Neural cell (in vitro differentiated cells): ENCODE measurements around the gene SAPCD1. TPM values are rescaled to one million over a fixed set of nuclear protein-coding genes. Genes with fewer than 3 reads are reported as not detected.

Experiments
- H2AFZ ChIP-seq: fragments of 200-600, 300-800 bp; sonication (generic), shearing (Covaris generic); 2 replicates; pipeline ENCODE4 v1.6.0; 2014; ENCODE audit warnings: low read depth, mild to moderate bottlenecking, antibody characterized with exemption, low read length, moderate library complexity
- H3F3A ChIP-seq: fragments of 200-600 bp; shearing (Covaris generic); 2 replicates; pipeline ENCODE4 v1.6.1; 2016; ENCODE audit warnings: mild to moderate bottlenecking, moderate library complexity, mixed read lengths, antibody characterized with exemption, low read length; ENCODE audit not compliant: insufficient read depth, poor library complexity, severe bottlenecking
- H3K27ac ChIP-seq: fragments of 200-600, 300-800 bp; sonication (generic), shearing (Covaris generic); 2 replicates; pipeline ENCODE4 v1.5.1; 2014; ENCODE audit warnings: mild to moderate bottlenecking, low read length, moderate library complexity
- H3K27me3 ChIP-seq: fragments of 300-800, 200-600 bp; sonication (generic), shearing (Covaris generic); 2 replicates; pipeline ENCODE4 v1.6.0; 2014; ENCODE audit warnings: mild to moderate bottlenecking, low read depth, low read length, moderate library complexity; ENCODE audit not compliant: insufficient read depth
- H3K36me3 ChIP-seq: fragments of 300-800, 200-600 bp; sonication (generic), shearing (Covaris generic); 2 replicates; pipeline ENCODE4 v1.5.1; 2014; ENCODE audit warnings: mild to moderate bottlenecking, antibody characterized with exemption, low read length, moderate library complexity; ENCODE audit not compliant: insufficient read depth
- H3K4me2 ChIP-seq: fragments of 300-800, 200-600 bp; sonication (generic), shearing (Covaris generic); 2 replicates; pipeline ENCODE4 v1.6.0; 2014; ENCODE audit warnings: mild to moderate bottlenecking, low read length
- H3K4me3 ChIP-seq: fragments of 300-800, 200-600 bp; sonication (generic), shearing (Covaris generic); 2 replicates; pipeline ENCODE4 v1.5.1; 2014; ENCODE audit warnings: mild to moderate bottlenecking, low read length, moderate library complexity
- H3K79me2 ChIP-seq: fragments of 200-600 bp; shearing (Covaris generic); replicated peaks from 2 replicates; pipeline ENCODE4 v1.6.0; 2014; ENCODE audit warnings: mild to moderate bottlenecking, low read length, moderate library complexity; ENCODE audit not compliant: insufficient read depth
- H3K9ac ChIP-seq: fragments of 300-800, 200-600 bp; sonication (generic), shearing (Covaris generic); 2 replicates; pipeline ENCODE4 v1.6.1; 2016; ENCODE audit warnings: mild to moderate bottlenecking, low read length, mixed read lengths
- H3K9me2 ChIP-seq: fragments of 200-600 bp; shearing (Covaris generic); 2 replicates; pipeline ENCODE4 v1.6.1; 2016; ENCODE audit warnings: mild to moderate bottlenecking, low read length, mixed read lengths; ENCODE audit not compliant: insufficient read depth
- H3K9me3 ChIP-seq: fragments of 200-600, 300-800 bp; sonication (generic), shearing (Covaris generic); 2 replicates; pipeline ENCODE4 v1.6.1; 2016; ENCODE audit warnings: mild to moderate bottlenecking, mixed run types, low read length, moderate library complexity, mixed read lengths
- H4K20me1 ChIP-seq: fragments of 200-600 bp; shearing (Covaris generic); 2 replicates; pipeline ENCODE4 v1.6.1; 2016; ENCODE audit warnings: mild to moderate bottlenecking, mixed run types; ENCODE audit not compliant: insufficient read depth
- EP300 ChIP-seq: fragments of 450-650 bp; conservative IDR thresholded peaks from 2 replicates; pipeline ENCODE4 v1.6.1; 2014; ENCODE audit warnings: antibody characterized with exemption, mild to moderate bottlenecking, moderate library complexity; ENCODE audit not compliant: poor library complexity, severe bottlenecking
- EZH2 ChIP-seq: fragments of 200-600, 300-800 bp; shearing (Covaris generic), sonication (generic); IDR thresholded peaks from 2 replicates; pipeline ENCODE4 v1.6.1; 2014; ENCODE audit warnings: antibody characterized with exemption, low read length, borderline replicate concordance, mild to moderate bottlenecking; ENCODE audit not compliant: insufficient read depth, poor library complexity, severe bottlenecking
- MXI1 ChIP-seq: fragments of 450-650 bp; conservative IDR thresholded peaks from 2 replicates; pipeline ENCODE4 v1.6.1; 2014; ENCODE audit warnings: antibody characterized with exemption, mild to moderate bottlenecking; ENCODE audit not compliant: poor library complexity, severe bottlenecking
- POLR2AphosphoS5 ChIP-seq: IDR thresholded peaks from 2 replicates; pipeline ENCODE4 v1.6.1; 2012
- RAD21 ChIP-seq: fragments of 450-650 bp; conservative IDR thresholded peaks from 2 replicates; pipeline ENCODE4 v1.6.1; 2014; ENCODE audit warnings: antibody characterized with exemption, mild to moderate bottlenecking, moderate library complexity
- SMC3 ChIP-seq: fragments of 450-650 bp; conservative IDR thresholded peaks from 2 replicates; pipeline ENCODE4 v1.6.1; 2014; ENCODE audit warnings: antibody characterized with exemption, mild to moderate bottlenecking, moderate library complexity; ENCODE audit not compliant: poor library complexity
- TAF1 ChIP-seq: IDR thresholded peaks from 2 replicates; pipeline ENCODE4 v1.6.1; 2012; ENCODE audit warnings: low read depth
- polyA plus RNA-seq: library from polyadenylated mRNA; depleted of rRNA; stranded (reverse); fragments of >200 nt; gene quantifications from 2 replicates; pipeline ENCODE4 v1.2.3, GENCODE V29; 2014
- TF ChIP-seq, protein P1 (sequence below): IDR thresholded peaks from 2 replicates; pipeline ENCODE4 v1.6.1; 2012; ENCODE audit warnings: borderline replicate concordance
- TF ChIP-seq, protein P2 (sequence below): fragments of 450-650 bp; IDR thresholded peaks from 2 replicates; pipeline ENCODE4 v1.5.1; 2014; ENCODE audit warnings: antibody characterized with exemption, mild to moderate bottlenecking, moderate library complexity; ENCODE audit not compliant: poor library complexity, severe bottlenecking

Gene SAPCD1
- polyA plus RNA-seq, 1 donor from 2014 or later: not detected

DNA sequence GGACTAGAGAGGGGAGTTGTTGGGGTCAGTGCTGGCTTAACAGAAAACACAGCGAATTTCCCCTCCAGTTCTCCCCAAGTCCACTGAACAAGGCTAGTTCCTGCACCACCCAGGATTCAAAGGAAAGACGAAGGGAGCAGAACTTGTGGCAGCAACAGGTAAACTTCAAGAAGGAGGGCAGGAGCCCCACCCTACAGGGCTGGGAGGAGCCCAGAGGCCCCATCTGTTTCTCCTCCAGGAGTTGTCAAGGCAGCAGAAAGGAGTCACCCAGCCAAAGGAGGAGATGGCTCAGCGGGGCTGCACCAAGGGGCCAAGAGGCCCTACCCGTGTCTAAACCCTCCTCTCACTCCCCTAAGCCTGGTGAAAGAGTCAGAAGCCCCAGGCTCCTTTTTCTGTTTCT lies 1.7 kb downstream of the SAPCD1 start:
- H4K20me1 ChIP-seq: no peaks in the 10 kb centered on the region
- H3K36me3 ChIP-seq: no peaks in the 10 kb centered on the region
- no peak overlapping the region for H2AFZ ChIP-seq
- no peak overlapping the region for H3K9ac ChIP-seq
- no peaks in the 10 kb centered on the region for H3K79me2 ChIP-seq
- no peaks in the 10 kb centered on the region for H3F3A ChIP-seq
- H3K4me2 ChIP-seq: no peak overlapping the region
- H3K27ac ChIP-seq: no peak overlapping the region
- H3K9me3 ChIP-seq: no peaks in the 10 kb centered on the region
- TF ChIP-seq RAD21: no peak
- TF ChIP-seq POLR2AphosphoS5: no peak
- TF ChIP-seq SMC3: no peak
- TF ChIP-seq, protein P1, sequence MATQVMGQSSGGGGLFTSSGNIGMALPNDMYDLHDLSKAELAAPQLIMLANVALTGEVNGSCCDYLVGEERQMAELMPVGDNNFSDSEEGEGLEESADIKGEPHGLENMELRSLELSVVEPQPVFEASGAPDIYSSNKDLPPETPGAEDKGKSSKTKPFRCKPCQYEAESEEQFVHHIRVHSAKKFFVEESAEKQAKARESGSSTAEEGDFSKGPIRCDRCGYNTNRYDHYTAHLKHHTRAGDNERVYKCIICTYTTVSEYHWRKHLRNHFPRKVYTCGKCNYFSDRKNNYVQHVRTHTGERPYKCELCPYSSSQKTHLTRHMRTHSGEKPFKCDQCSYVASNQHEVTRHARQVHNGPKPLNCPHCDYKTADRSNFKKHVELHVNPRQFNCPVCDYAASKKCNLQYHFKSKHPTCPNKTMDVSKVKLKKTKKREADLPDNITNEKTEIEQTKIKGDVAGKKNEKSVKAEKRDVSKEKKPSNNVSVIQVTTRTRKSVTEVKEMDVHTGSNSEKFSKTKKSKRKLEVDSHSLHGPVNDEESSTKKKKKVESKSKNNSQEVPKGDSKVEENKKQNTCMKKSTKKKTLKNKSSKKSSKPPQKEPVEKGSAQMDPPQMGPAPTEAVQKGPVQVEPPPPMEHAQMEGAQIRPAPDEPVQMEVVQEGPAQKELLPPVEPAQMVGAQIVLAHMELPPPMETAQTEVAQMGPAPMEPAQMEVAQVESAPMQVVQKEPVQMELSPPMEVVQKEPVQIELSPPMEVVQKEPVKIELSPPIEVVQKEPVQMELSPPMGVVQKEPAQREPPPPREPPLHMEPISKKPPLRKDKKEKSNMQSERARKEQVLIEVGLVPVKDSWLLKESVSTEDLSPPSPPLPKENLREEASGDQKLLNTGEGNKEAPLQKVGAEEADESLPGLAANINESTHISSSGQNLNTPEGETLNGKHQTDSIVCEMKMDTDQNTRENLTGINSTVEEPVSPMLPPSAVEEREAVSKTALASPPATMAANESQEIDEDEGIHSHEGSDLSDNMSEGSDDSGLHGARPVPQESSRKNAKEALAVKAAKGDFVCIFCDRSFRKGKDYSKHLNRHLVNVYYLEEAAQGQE: no peak
- no peak for TF ChIP-seq MXI1
- TF ChIP-seq, protein P2, sequence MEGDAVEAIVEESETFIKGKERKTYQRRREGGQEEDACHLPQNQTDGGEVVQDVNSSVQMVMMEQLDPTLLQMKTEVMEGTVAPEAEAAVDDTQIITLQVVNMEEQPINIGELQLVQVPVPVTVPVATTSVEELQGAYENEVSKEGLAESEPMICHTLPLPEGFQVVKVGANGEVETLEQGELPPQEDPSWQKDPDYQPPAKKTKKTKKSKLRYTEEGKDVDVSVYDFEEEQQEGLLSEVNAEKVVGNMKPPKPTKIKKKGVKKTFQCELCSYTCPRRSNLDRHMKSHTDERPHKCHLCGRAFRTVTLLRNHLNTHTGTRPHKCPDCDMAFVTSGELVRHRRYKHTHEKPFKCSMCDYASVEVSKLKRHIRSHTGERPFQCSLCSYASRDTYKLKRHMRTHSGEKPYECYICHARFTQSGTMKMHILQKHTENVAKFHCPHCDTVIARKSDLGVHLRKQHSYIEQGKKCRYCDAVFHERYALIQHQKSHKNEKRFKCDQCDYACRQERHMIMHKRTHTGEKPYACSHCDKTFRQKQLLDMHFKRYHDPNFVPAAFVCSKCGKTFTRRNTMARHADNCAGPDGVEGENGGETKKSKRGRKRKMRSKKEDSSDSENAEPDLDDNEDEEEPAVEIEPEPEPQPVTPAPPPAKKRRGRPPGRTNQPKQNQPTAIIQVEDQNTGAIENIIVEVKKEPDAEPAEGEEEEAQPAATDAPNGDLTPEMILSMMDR: no peak
- no peak for TF ChIP-seq TAF1
- TF ChIP-seq EZH2: no peak
- TF ChIP-seq EP300: no peak
- H3K4me3 ChIP-seq: no peak overlapping the region
- no peaks in the 10 kb centered on the region for H3K27me3 ChIP-seq
- no peaks in the 10 kb centered on the region for H3K9me2 ChIP-seq

DNA sequence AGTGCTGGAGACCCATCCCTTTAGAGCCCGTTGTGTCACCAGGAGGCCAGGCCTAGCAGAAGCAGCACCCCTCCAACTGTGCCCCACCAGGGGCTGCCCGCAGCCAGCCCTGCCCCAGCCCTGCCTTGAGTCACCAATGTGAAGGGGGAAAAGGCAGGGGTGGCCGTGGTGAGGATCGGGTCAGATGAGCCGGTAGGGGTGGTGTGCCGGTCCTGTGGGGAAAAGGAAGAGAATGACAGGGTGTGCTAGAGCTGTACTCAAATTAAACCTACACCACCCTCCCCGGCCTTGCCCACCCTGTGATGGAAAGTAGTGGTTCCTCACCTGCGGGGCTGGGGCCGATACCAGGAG lies 3.1 kb downstream of the SAPCD1 start:
- Histone ChIP-seq H4K20me1 (no peaks in the 10 kb centered on the region), H3K4me3 (no peak overlapping the region), H3K79me2 (no peaks in the 10 kb centered on the region), H3K9me3 (no peaks in the 10 kb centered on the region), H3K27ac (no peak overlapping the region), H3K4me2 (no peak overlapping the region), H3K36me3 (no peaks in the 10 kb centered on the region), H3K9me2 (no peaks in the 10 kb centered on the region), H3K9ac (no peak overlapping the region), H3F3A (no peaks in the 10 kb centered on the region), H2AFZ (no peak overlapping the region), H3K27me3 (no peaks in the 10 kb centered on the region)
- TF ChIP-seq RAD21 (no peak), SMC3 (no peak), EZH2 (no peak), POLR2AphosphoS5 (no peak), MXI1 (no peak), EP300 (no peak), TAF1 (no peak)
- TF ChIP-seq, protein P1: no peak
- TF ChIP-seq, protein P2: no peak
